Transverse colon (tissue), 4 donors: ENCODE measurements around the gene AMN. TPM values are rescaled to one million over a fixed set of nuclear protein-coding genes. Genes with fewer than 3 reads are reported as not detected.

Source experiments
- DNase-seq: peaks from one replicate; pipeline ENCODE4 v3.0.0-alpha.2; 2019
- H3K27ac ChIP-seq, 4 donors: fragments of 200-600 bp; sonication (generic); 2 replicates each; pipeline ENCODE4 v1.5.1; 2016 to 2018; ENCODE audit warnings: inconsistent platforms in 4 of 4
- H3K27me3 ChIP-seq: fragments of 200-600 bp; sonication (generic); 2 replicates; pipeline ENCODE4 v1.5.1; 2017; ENCODE audit warnings: inconsistent platforms
- H3K36me3 ChIP-seq, 4 donors: fragments of 200-600 bp; sonication (generic); 2 replicates each; pipeline ENCODE4 v1.5.1; 2017 to 2019; ENCODE audit warnings: inconsistent platforms in 4 of 4
- H3K4me1 ChIP-seq, 4 donors: fragments of 200-600 bp; sonication (generic); 2 replicates each; pipeline ENCODE4 v1.5.1; 2017 to 2020; ENCODE audit warnings: inconsistent platforms in 4 of 4
- H3K4me3 ChIP-seq, 4 donors: fragments of 200-600 bp; sonication (generic); 1 replicate in 1 of 4; 2 replicates in 3 of 4; pipeline versions ENCODE4 v1.5.1 to v1.6.1; 2017 to 2019; ENCODE audit warnings: inconsistent platforms in 4 of 4
- H3K9me3 ChIP-seq, 2 donors: fragments of 200-600 bp; sonication (generic); 2 replicates each; pipeline ENCODE4 v1.5.1; 2017 to 2019; ENCODE audit warnings: inconsistent platforms in 2 of 2
- CTCF ChIP-seq, 5 experiments: fragments of 200-600 bp in 3 of 5; fragments of 450-650 bp in 2 of 5; sonication (generic) in 3 of 5; IDR thresholded peaks; 1 replicate in 2 of 5; 2 replicates in 3 of 5; pipeline ENCODE4 v1.5.1; 2016 to 2017; ENCODE audit warnings: antibody characterized with exemption in 5 of 5, inconsistent platforms in 3 of 5, mild to moderate bottlenecking in 2 of 5, moderate library complexity in 1 of 5
- EP300 ChIP-seq: sonication (generic); formaldehyde crosslinking; IDR thresholded peaks from one replicate; pipeline ENCODE4 v1.6.1; 2017; ENCODE audit warnings: antibody characterized with exemption, low read depth
- POLR2A ChIP-seq: fragments of 450-650 bp; IDR thresholded peaks from one replicate; pipeline ENCODE4 v1.6.1; 2016; ENCODE audit warnings: antibody characterized with exemption, mild to moderate bottlenecking, moderate library complexity
- POLR2AphosphoS5 ChIP-seq, 3 donors: sonication (generic); formaldehyde crosslinking; IDR thresholded peaks; one replicate each; pipeline ENCODE4 v1.6.1; 2016; ENCODE audit warnings: antibody characterized with exemption in 3 of 3
- WGBS, 2 donors: methylation state at CpG; one replicate each; pipeline ENCODE4 v1.1.5; 2018; ENCODE audit warnings: low coverage in 1 of 2; 5-methylcytosine and 5-hydroxymethylcytosine counted together
- in situ Hi-C, 4 donors: fragments of 200-750 bp; cut with MboI; loops; one replicate each; pipeline versions ENCODE4 v1.15.0 to v1.15.1; 2017; ENCODE audit warnings: low sequenced_read_pairs in 3 of 4, low pct_ligation_motif_present in 1 of 4, low pct_unique_long_range_greater_than_20kb in 1 of 4
- intact Hi-C: fragments of 100-400 bp; cut with DNase I; formaldehyde crosslinking; loops from one replicate; pipeline ENCODE4 v1.15.1; 2023; ENCODE audit warnings: low total_unique reads
- total RNA-seq, 4 donors: library from RNA; depleted of rRNA; stranded (reverse); fragments of >200 nt; gene quantifications; one replicate each; pipeline ENCODE4 v1.1.0, GENCODE V29; 2016

Gene AMN
- total RNA-seq, 4 donors from 2014 or later = 306 to 597 (median 420) TPM

DNA sequence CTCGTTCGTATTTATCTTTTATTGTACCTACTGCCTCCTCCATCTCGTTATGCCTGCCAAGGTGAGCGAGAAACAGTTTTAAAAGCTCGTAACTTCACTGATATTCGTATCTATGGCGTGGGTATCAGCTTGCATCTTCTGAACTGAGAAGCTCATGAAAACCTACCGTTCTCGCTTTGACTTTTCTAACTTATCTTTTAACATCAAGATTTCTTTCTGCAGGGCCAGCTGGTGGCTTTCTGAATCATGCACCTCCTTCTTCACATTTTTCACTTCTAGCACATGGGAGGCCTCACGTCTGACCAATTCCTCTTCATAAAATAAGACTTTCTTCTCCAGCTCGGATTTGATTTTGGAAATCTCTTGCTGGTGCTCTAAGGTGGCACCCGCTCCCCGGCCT is 45.8 kb downstream of the AMN start:
- Histone ChIP-seq H3K27ac (no peak overlapping the region), H3K27me3 (no peaks in the 10 kb centered on the region), H3K4me3 (no peak overlapping the region), H3K4me1 (no peaks in the 10 kb centered on the region), H3K36me3 (peaks cover 0 to 75% (median 38%) of the 10 kb centered on the region in 4 donors), H3K9me3 (no peaks in the 10 kb centered on the region)
- DNase-seq = no peak
- intact Hi-C loops = no loop called here
- TF ChIP-seq CTCF (IDR thresholded peaks at IDR 0.05) (no peak), EP300 (no peak), POLR2AphosphoS5 (IDR thresholded peaks at IDR 0.05) (no peak), POLR2A (no peak)
- in situ Hi-C loops = no loop called here
- 95 to 98% methylated on average over 9 to 13 of the region's 13 CpGs for WGBS, 2 donors

GRCh38 chr14:102969060-102969791 is 46.8 kb downstream of the AMN start:
- no peaks in the 10 kb centered on the region for H3K27me3 ChIP-seq
- no peak for DNase-seq
- no peaks in the 10 kb centered on the region for H3K9me3 ChIP-seq
- no peak overlapping the region for H3K4me3 ChIP-seq
- no peak overlapping the region for H3K27ac ChIP-seq
- no peaks in the 10 kb centered on the region for H3K4me1 ChIP-seq
- no peak for TF ChIP-seq POLR2AphosphoS5 (IDR thresholded peaks at IDR 0.05)
- peaks cover 0 to 76% (median 39%) of the 10 kb centered on the region in 4 donors for H3K36me3 ChIP-seq
- WGBS, 2 donors = 93 to 100% methylated on average over 1 to 22 of the region's 26 CpGs
- in situ Hi-C loops = no loop called here
- intact Hi-C loops = no loop called here

DNA sequence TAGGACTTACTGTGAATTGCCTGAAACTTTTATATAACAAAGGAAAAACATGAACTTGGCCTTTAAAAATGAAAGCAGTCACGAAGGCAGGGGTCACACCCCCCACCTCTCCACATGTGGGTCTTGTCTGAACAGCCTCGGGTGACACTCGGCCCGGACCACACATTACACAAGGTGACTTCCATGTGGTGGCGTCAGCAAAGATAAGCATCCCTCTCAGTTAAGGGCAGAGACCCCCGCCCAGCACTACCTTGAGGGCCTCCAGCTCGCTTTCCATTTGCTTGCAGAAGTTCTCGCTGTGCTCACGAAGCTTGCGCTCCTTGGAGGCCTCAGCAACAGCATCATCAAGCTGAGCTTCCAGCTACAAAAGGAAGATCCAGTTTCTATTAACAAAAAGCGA is 47.4 kb downstream of the AMN start:
- intact Hi-C loops = no loop called here
- 93% methylated on average over 11 of the region's 11 CpGs; no CpG with 5 or more reads in 1 of the 2 donors for WGBS, 2 donors
- Histone ChIP-seq H3K27me3 (no peaks in the 10 kb centered on the region), H3K27ac (no peak overlapping the region), H3K36me3 (peaks cover 0 to 79% (median 40%) of the 10 kb centered on the region in 4 donors), H3K9me3 (no peaks in the 10 kb centered on the region), H3K4me3 (no peak overlapping the region), H3K4me1 (no peaks in the 10 kb centered on the region)
- no peak for DNase-seq
- in situ Hi-C loops = no loop called here
- TF ChIP-seq CTCF (IDR thresholded peaks at IDR 0.05) (no peak), POLR2A (no peak), EP300 (no peak)

DNA sequence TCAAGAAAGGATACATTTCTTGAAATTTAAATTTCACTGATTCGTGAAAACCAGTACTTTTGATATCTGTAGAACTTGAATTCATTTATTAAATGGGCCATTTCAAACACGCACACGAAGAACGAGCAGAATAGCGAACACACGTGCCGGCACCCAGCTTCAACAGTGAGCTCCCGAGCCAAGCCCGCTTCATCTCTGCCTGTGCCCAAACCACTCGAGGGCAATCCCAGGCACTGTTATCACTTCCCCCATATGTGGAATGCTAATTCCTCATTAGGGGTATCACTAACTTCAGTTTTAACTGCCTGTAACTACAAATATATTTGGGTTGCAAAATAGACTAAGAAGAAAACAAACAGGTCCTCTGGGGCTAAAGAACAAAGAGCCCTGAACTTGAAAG is 48.0 kb downstream of the AMN start:
- Histone ChIP-seq H3K9me3 (no peaks in the 10 kb centered on the region), H3K4me3 (no peak overlapping the region), H3K36me3 (peaks cover 0 to 81% (median 42%) of the 10 kb centered on the region in 4 donors), H3K27ac (no peak overlapping the region), H3K4me1 (no peaks in the 10 kb centered on the region), H3K27me3 (no peaks in the 10 kb centered on the region)
- intact Hi-C loops (no loop called here), in situ Hi-C loops (no loop called here)
- no peak for TF ChIP-seq POLR2A
- no peak for TF ChIP-seq CTCF (IDR thresholded peaks at IDR 0.05)
- TF ChIP-seq EP300 = no peak
- no peak for TF ChIP-seq POLR2AphosphoS5 (IDR thresholded peaks at IDR 0.05)
- 85 to 92% methylated on average over 7 to 10 of the region's 10 CpGs for WGBS, 2 donors
- no peak for DNase-seq

DNA sequence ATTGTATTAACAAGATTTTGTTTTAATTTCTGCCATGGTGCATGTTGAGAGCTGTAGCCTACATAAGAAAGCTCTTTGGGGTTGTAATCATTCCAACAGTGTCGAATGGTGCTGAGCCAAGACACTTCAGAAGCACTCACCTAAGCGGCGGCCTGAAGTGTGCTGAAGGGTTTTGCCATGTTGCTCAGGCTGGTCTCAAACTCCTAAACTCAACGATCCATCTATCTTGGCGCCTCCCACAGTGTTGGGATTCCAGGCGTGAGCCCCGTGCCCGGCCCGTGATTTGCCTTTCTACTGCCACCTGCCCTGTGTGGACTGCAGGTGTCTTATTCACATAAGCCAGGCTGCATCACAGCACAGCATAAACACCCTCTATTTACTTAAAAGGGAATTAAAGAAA is 48.9 kb downstream of the AMN start:
- Histone ChIP-seq H3K36me3 (peaks cover 0 to 81% (median 40%) of the 10 kb centered on the region in 4 donors), H3K27ac (no peak overlapping the region)
- no peak for TF ChIP-seq EP300
- TF ChIP-seq POLR2AphosphoS5 (IDR thresholded peaks at IDR 0.05) = no peak
- TF ChIP-seq POLR2A = no peak
- TF ChIP-seq CTCF (IDR thresholded peaks at IDR 0.05) = no peak

More for the DNA sequence above, 48.9 kb downstream of the AMN start:
- Histone ChIP-seq H3K4me1 (no peaks in the 10 kb centered on the region), H3K4me3 (no peak overlapping the region), H3K9me3 (no peaks in the 10 kb centered on the region), H3K27me3 (no peaks in the 10 kb centered on the region)
- in situ Hi-C loops = no loop called here
- 88 to 95% methylated on average over 7 to 9 of the region's 9 CpGs for WGBS, 2 donors
- DNase-seq = no peak
- intact Hi-C loops = no loop called here
